ENCODE data around the gene TCF25. TPM values are rescaled to one million over a fixed set of nuclear protein-coding genes. Genes with fewer than 3 reads are reported as not detected.

The TCF25 gene
- total RNA-seq, 2 donors from 2014 or later: 181 to 195 TPM

DNA sequence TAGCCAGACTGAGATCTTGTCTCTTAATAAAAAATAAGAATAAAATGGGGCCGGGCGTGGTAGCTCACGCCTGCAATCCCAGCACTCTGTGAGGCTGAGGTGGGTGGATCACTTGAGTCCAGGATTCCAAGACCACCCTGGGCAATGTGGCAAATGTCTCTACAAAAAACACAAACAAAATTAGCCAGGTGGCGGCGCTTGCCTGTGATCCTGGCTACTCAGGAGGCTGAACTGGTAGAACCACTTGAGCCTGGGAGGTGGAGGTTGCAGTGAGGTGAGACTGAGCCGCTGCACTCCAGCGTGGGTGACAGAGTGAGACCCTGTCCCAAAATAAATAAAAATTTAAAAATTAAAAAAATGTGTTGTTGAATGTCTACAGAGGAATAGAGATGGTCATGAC is 72.3 kb downstream of the TCF25 start:
- no peak for ATAC-seq (replicated peaks)
- no peaks in the 10 kb centered on the region for H3K9me3 Mint-ChIP-seq
- H3K36me3 Mint-ChIP-seq (ENCODE audit: low read depth): no peaks in the 10 kb centered on the region
- peaks cover 3% of the 10 kb centered on the region for H3K4me1 Mint-ChIP-seq
- peaks cover 16% of the 10 kb centered on the region for H3K27me3 Mint-ChIP-seq
- H3K4me3 Mint-ChIP-seq: no peak overlapping the region
- H3K27ac Mint-ChIP-seq: no peak overlapping the region

DNA sequence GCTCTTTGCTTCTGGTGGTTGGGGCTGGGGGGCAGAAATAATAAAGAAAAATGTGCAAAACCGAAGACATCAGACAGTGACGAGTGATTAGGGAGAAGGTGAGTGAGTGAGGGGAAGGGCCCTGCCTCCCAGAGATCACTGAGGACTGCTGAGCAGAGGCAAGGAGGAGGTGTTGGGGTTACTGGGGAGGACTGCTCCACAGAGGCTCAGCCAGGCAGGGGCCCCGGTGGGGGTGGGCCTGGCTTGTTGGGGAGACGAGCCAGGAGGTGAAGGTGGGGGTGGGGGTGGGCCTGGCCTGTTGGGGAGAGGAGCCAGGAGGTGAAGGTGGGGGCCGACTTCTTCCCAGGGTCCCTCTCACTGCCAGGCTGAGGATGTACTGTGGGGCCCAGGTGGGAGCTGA is 73.1 kb downstream of the TCF25 start:
- H3K27ac Mint-ChIP-seq: no peak overlapping the region
- peaks cover 16% of the 10 kb centered on the region for H3K27me3 Mint-ChIP-seq
- no peaks in the 10 kb centered on the region for H3K9me3 Mint-ChIP-seq
- H3K4me3 Mint-ChIP-seq: no peak overlapping the region
- ATAC-seq (replicated peaks): no peak
- H3K36me3 Mint-ChIP-seq (ENCODE audit: low read depth): no peaks in the 10 kb centered on the region
- peaks cover 3% of the 10 kb centered on the region for H3K4me1 Mint-ChIP-seq

DNA sequence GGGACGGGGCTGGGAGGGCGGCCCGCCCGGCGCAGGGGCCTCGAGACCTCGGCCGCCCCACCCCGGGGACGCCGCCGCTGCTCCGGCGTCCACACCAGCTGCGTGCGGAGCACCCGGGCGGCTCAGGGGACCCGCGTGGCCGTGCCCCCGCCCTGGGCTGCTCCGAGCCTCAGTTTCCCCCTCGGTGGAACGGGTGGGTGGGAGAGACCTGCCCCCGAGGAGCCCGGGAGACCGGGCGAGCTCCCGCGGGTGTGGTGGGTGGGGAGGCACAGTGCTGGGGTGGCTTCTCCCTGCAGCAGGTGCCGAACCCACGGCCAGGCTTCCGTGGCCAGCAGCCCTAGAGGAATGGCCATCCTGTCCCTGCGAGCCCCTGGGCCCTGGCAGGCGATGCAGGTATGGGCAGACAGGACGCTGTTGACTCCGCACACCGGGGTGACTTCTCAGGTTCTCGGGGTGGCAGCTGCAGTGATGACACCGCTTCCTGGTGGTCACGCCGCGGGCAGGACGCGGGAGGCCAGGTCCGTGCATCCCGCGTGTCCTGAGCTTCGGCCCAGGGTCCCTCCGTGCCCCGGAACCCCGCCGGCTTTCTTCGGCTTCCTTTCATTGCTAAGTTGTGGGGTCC is 75.8 kb downstream of the TCF25 start:
- H3K4me1 Mint-ChIP-seq: peaks cover 3% of the 10 kb centered on the region
- no peaks in the 10 kb centered on the region for H3K9me3 Mint-ChIP-seq
- peak overlapping the region; percentile 74 for H3K4me3 Mint-ChIP-seq
- no peak for ATAC-seq (replicated peaks)
- no peaks in the 10 kb centered on the region for H3K36me3 Mint-ChIP-seq (ENCODE audit: low read depth)
- H3K27me3 Mint-ChIP-seq: peaks cover 12% of the 10 kb centered on the region
- H3K27ac Mint-ChIP-seq: no peak overlapping the region

DNA sequence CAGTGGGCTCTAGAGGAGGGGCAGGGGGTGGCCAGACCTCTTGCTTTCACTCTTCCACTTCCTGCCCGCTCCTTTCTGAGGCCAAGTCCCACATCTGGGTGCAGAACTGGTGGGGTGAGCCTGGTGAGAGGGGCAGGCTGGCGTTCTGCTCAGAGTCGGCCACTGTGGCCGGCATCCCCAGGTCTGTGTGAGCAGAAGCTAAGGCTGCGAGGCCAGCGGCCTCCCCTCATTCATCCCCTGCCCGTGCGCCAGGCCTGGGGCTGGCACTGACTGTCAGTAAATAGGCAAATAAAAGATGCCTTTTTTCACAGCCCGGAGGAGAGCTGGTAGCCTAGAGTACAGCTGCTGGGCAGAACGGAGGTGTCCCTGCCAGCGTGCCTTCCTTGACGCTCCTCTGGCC is 76.4 kb downstream of the TCF25 start:
- H3K4me3 Mint-ChIP-seq: peak overlapping the region; percentile 74
- H3K4me1 Mint-ChIP-seq: peaks cover 3% of the 10 kb centered on the region
- no peaks in the 10 kb centered on the region for H3K9me3 Mint-ChIP-seq
- H3K36me3 Mint-ChIP-seq (ENCODE audit: low read depth): no peaks in the 10 kb centered on the region
- peaks cover 11% of the 10 kb centered on the region for H3K27me3 Mint-ChIP-seq
- ATAC-seq (replicated peaks): no peak
- H3K27ac Mint-ChIP-seq: no peak overlapping the region

DNA sequence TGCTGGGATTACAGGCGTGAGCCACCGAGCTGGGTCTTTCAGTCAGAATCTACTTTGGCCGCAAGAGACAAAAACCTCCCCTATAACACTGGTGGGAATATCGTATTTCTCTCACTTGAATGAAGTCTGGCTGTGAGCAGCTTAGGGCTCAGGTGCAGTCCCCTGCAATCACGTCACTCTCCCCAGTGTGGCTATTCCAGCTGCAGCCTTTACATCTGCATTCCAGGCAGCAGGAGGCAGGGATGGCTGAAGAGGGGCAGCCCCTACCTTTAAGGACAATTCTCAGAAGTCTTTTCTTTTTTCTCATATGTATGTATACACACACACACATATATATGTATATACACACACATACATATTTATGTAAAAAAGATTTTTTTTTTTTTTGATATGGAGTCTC is 78.1 kb downstream of the TCF25 start:
- H3K27ac Mint-ChIP-seq: no peak overlapping the region

GRCh38 chr16:89952049-89952448 is 78.7 kb downstream of the TCF25 start:
- Mint-ChIP-seq H3K4me3 (no peak overlapping the region), H3K36me3 (ENCODE audit: low read depth) (no peaks in the 10 kb centered on the region), H3K4me1 (peaks cover 3% of the 10 kb centered on the region), H3K27me3 (peaks cover 4% of the 10 kb centered on the region), H3K27ac (peak overlapping the region; percentile 46), H3K9me3 (no peaks in the 10 kb centered on the region)
- ATAC-seq (replicated peaks): no peak

More for the DNA sequence above, 78.1 kb downstream of the TCF25 start:
- ATAC-seq (replicated peaks): no peak
- H3K27me3 Mint-ChIP-seq: peaks cover 4% of the 10 kb centered on the region
- peaks cover 3% of the 10 kb centered on the region for H3K4me1 Mint-ChIP-seq
- no peak overlapping the region for H3K4me3 Mint-ChIP-seq
- no peaks in the 10 kb centered on the region for H3K36me3 Mint-ChIP-seq (ENCODE audit: low read depth)
- H3K9me3 Mint-ChIP-seq: no peaks in the 10 kb centered on the region

- Mint-ChIP-seq H3K27me3 (peaks cover under 1% of the 10 kb centered on the region), H3K9me3 (no peaks in the 10 kb centered on the region), H3K27ac (peak overlapping the region; percentile 46), H3K4me1 (peaks cover 3% of the 10 kb centered on the region), H3K4me3 (no peak overlapping the region), H3K36me3 (ENCODE audit: low read depth) (no peaks in the 10 kb centered on the region)
- ATAC-seq (replicated peaks): no peak
These were observed 79.2 kb downstream of the TCF25 start for GRCh38 chr16:89952551-89952950.

DNA sequence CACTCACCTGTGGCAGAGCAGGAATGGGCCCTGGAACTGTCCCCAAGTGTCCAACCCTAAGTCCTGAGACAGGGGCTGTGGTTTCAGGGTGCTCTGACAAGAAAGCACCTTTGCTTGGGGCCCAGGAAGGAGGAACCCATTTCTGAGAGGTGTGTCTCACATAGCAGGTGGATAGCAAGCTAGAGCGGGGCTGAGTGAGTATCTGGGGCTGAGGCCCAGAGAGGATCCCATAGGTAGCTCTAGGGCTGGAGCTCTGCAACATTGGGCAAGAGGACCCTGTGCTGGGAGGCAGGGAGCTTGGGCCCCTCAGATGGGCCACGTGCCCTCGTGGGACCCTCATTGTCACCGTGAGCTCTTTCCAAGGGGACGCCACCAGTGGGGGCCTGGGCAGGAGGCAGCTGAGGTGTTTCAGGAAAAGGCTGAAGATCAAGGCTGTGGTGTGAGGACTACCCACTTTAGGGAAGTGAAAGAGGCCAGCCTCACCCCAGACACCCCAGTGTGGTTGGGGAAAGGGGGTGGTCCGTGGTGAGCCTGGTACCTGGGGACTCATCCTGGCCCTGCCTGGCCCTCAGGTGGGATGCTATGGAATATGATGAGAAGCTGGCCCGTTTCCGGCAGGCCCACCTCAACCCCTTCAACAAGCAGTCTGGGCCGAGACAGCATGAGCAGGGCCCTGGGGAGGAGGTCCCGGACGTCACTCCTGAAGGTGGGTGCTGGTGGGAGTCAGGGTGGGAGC is 80.4 kb downstream of the TCF25 start:
- ATAC-seq (replicated peaks): no peak
- Mint-ChIP-seq H3K36me3 (ENCODE audit: low read depth) (peaks cover 4% of the 10 kb centered on the region), H3K4me1 (peaks cover 3% of the 10 kb centered on the region), H3K9me3 (no peaks in the 10 kb centered on the region), H3K4me3 (no peak overlapping the region), H3K27ac (no peak overlapping the region), H3K27me3 (no peaks in the 10 kb centered on the region)

DNA sequence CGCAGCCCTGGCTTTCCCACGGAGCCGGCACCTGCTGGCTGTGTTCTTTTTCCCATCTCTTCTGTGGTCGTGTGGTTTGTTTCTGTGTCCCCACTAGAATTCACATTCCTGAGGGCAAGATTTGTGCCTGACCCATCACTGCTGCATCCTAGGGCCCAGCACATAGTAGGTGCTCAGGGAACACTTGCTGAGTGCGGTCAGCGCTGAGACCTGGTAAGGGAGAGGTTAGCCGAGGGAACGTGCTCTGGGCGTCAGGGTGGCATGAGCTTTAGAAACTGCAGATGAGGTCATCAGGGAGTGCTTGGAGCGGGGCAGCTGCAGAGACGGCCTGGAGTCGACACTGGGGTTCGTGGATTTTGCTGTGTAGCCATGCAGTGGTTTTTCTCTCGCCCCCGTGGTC is 81.1 kb downstream of the TCF25 start:
- Mint-ChIP-seq H3K27me3 (no peaks in the 10 kb centered on the region), H3K27ac (no peak overlapping the region), H3K4me3 (no peak overlapping the region), H3K36me3 (ENCODE audit: low read depth) (peaks cover 11% of the 10 kb centered on the region), H3K9me3 (no peaks in the 10 kb centered on the region), H3K4me1 (peaks cover 3% of the 10 kb centered on the region)
- no peak for ATAC-seq (replicated peaks)

- no peaks in the 10 kb centered on the region for H3K4me1 Mint-ChIP-seq
- no peak overlapping the region for H3K27ac Mint-ChIP-seq
- no peak for ATAC-seq (replicated peaks)
- no peak overlapping the region for H3K4me3 Mint-ChIP-seq
- H3K9me3 Mint-ChIP-seq: no peaks in the 10 kb centered on the region
- H3K27me3 Mint-ChIP-seq: no peaks in the 10 kb centered on the region
- H3K36me3 Mint-ChIP-seq (ENCODE audit: low read depth): peaks cover 11% of the 10 kb centered on the region
These were observed 81.8 kb downstream of the TCF25 start for GRCh38 chr16:89955001-89955685.

DNA sequence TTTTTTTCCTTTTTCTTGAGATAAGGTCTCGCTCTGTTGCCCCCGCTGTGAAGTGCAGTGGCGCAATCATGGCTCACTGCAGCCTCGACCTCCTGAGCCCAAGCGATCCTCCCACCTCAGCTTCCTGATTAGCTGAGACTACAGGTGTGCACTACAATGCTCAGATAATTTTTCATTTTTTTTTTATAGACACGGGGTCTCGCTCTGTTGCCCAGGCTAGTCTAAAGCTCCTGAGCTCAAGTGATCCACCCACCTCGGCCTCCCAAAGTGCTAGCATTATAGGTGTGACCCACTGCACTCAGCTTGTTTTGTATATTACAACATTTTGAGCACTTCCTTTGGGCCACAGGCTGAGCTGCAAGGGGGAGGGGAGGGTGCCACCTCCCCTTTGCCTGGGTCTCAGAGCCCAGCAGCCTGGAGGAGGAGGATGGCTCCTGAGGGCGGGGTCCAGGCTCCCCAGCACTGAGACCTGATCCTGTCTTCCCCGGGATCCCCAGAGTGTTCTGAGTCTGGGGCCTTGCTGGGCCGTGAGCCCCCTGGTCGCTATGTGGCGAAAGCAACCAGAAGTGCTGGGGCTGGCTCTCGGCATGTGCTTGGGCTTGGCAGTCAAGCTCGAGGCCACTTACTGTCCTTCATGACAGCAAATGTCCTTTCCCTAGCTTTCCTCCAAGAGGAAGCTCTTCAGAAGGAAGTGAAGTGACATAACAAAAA is 83.3 kb downstream of the TCF25 start:
- H3K27ac Mint-ChIP-seq: no peak overlapping the region
- no peaks in the 10 kb centered on the region for H3K9me3 Mint-ChIP-seq
- no peak for ATAC-seq (replicated peaks)
- H3K27me3 Mint-ChIP-seq: no peaks in the 10 kb centered on the region
- H3K36me3 Mint-ChIP-seq (ENCODE audit: low read depth): peaks cover 11% of the 10 kb centered on the region
- no peaks in the 10 kb centered on the region for H3K4me1 Mint-ChIP-seq
- H3K4me3 Mint-ChIP-seq: no peak overlapping the region

DNA sequence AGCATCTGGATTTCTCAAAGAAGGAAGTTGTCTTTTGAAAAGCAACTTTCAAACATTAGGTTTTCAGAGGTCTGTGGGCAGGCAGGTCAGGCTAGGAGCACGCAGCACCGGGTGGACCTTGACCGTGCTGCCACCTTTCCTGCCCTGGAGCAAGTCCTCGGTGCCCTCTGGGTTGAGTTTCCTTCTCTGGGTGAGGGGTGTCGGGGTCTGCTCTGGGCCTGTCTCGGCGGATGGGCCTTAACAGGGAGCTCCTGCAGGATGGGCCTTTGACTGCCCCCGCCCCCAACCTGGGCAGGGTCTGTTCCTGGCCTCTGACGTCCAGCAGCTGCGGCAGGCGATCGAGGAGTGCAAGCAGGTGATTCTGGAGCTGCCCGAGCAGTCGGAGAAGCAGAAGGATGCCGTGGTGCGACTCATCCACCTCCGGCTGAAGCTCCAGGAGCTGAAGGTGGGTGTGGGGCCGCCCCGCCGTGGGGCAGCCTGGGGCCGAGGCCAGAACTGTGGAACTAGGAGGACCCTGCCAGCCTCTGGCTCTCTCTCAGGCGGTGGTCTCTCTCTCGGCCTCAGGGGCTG is 83.9 kb downstream of the TCF25 start:
- Mint-ChIP-seq H3K4me1 (no peaks in the 10 kb centered on the region), H3K27me3 (no peaks in the 10 kb centered on the region), H3K4me3 (no peak overlapping the region), H3K27ac (no peak overlapping the region), H3K36me3 (ENCODE audit: low read depth) (peaks cover 11% of the 10 kb centered on the region), H3K9me3 (no peaks in the 10 kb centered on the region)
- no peak for ATAC-seq (replicated peaks)

GRCh38 chr16:89958068-89958467 is 84.7 kb downstream of the TCF25 start:
- Mint-ChIP-seq H3K36me3 (ENCODE audit: low read depth) (peaks cover 11% of the 10 kb centered on the region), H3K4me1 (no peaks in the 10 kb centered on the region), H3K27me3 (no peaks in the 10 kb centered on the region), H3K4me3 (no peak overlapping the region), H3K27ac (no peak overlapping the region), H3K9me3 (no peaks in the 10 kb centered on the region)
- peak; percentile 68 for ATAC-seq (replicated peaks)

DNA sequence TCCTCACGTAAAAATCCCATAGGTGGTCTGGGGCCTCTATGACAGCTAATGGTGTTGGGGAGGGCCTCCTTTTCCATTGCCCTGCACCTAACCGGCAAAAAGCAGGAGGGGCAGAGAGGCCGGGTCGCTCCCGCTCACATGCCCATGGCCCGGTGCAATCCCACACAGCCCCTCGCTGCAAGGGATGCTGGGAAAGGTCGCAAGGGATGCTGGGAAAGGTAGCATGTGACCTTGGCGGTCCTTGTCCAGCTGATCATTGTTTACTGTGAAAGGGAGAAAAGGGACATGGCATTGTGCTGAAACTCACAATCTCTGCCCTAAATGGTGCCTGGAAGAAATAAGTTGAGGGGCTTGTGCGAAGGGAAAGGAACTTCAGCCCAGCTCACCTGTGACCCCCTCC is 85.2 kb downstream of the TCF25 start:
- Mint-ChIP-seq H3K27ac (no peak overlapping the region), H3K9me3 (no peaks in the 10 kb centered on the region), H3K4me3 (no peak overlapping the region), H3K36me3 (ENCODE audit: low read depth) (peaks cover 11% of the 10 kb centered on the region), H3K4me1 (no peaks in the 10 kb centered on the region), H3K27me3 (no peaks in the 10 kb centered on the region)
- ATAC-seq (replicated peaks): no peak
